ENCODE data around the gene PPM1M. TPM values are rescaled to one million over a fixed set of nuclear protein-coding genes. Genes with fewer than 3 reads are reported as not detected.

The PPM1M gene
- polyA plus RNA-seq, 4 donors = 1.8 to 9.3 (median 8.3) TPM

DNA sequence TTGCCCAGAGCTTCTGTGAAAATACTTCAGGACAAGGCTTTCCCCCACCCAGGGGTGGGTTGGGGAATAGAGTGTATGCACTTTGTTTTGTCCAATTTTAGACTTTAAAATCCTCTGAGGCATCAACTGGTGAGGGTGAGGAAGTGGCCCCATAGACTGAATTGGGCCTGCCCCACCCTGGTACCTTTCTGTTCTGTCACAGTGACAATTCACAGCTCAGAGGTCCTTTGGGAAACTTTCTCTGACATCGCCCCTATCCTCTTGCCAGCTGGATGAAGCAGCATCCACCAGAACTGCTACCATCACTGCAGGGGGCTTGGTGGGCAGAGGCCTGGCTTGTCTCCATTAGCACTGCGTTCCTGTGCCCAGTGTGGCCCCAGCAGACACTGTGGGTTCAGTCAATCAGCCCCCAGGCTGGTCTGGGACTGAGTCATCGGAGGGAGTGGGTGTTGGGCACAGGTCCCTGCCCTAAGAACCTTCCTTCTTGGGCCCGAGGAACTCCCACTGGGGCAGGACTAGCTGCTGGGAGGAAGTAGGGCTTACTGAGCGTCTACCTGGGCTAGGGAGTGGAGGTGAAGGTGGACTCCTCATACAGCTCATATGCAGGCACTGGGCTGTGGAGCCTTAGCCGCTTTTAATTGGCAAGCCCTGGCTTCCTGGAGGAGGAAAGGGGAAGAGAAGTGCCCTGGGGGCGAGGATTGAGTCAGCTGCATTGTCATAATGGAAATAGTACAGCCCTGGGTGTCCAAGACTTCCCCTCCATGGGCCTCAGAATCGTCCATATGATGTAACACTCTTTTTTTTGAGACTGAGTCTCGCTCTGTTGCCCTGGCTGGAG, 1.5 kb upstream of the PPM1M start:
- Histone ChIP-seq H3K27me3 (ENCODE audit: control insufficient read depth in 3 of 3, insufficient read depth in 3 of 3, low read length in 3 of 3) (peaks cover 0 to 14% (median 0%) of the 10 kb centered on the region in 3 donors), H3K4me3 (ENCODE audit: low read depth in 1 of 3, low read length in 3 of 3) (no peak overlapping the region), H3K4me1 (ENCODE audit: control insufficient read depth in 3 of 3, insufficient read depth in 2 of 3, low read depth in 1 of 3, low read length in 2 of 3) (peaks cover 0 to 17% (median 0%) of the 10 kb centered on the region in 3 donors), H3K27ac (ENCODE audit: low read depth in 1 of 3, low read length in 2 of 3) (peak overlapping the region in 2 of 3 donors; percentile 15 to 91), H3K9me3 (ENCODE audit: control insufficient read depth in 2 of 2, insufficient read depth in 1 of 2, low read depth in 1 of 2, low read length in 1 of 2) (peaks cover 0 to 4% of the 10 kb centered on the region in 2 donors), H3K36me3 (ENCODE audit: control insufficient read depth in 3 of 3, insufficient read depth in 2 of 3, low read depth in 1 of 3, low read length in 3 of 3) (peaks cover 0 to 19% (median 0%) of the 10 kb centered on the region in 3 donors)
- WGBS, 3 donors = 69 to 73% (median 70%) methylated on average over 9 of the region's 9 CpGs
- DNase-seq (no peak), FAIRE-seq (no peak)

DNA sequence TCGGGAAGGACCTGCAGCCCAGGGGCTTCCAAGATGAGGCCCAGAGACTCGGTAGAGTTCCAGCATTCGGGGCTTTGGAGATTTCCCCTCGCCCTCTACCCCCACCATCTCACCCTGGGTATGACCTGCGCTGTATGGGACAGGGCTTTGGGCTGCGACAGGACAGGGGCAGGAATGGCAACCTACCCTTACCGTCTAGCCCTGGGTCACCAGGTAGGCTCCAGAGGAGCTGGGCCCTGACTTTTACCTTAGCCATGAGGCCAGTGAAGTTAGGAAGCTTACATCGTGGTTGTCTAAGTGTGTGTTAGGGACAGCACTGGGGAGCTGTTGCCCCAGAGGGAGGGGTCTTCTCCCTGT, 683 bp downstream of the PPM1M start:
- H3K4me1 ChIP-seq (ENCODE audit: control insufficient read depth in 3 of 3, insufficient read depth in 2 of 3, low read depth in 1 of 3, low read length in 2 of 3) = peaks cover 0 to 7% (median 0%) of the 10 kb centered on the region in 3 donors
- no peak for DNase-seq
- peaks cover 0 to 14% (median 0%) of the 10 kb centered on the region in 3 donors for H3K27me3 ChIP-seq (ENCODE audit: control insufficient read depth in 3 of 3, insufficient read depth in 3 of 3, low read length in 3 of 3)
- peak overlapping the region in 2 of 3 donors; percentile 72 to 91 for H3K27ac ChIP-seq (ENCODE audit: low read depth in 1 of 3, low read length in 2 of 3)
- H3K36me3 ChIP-seq (ENCODE audit: control insufficient read depth in 3 of 3, insufficient read depth in 2 of 3, low read depth in 1 of 3, low read length in 3 of 3) = peaks cover 0 to 39% (median 1%) of the 10 kb centered on the region in 3 donors
- 39 to 49% (median 39%) methylated on average over 8 of the region's 8 CpGs for WGBS, 3 donors
- no peak for FAIRE-seq
- peaks cover 0 to 4% of the 10 kb centered on the region in 2 donors for H3K9me3 ChIP-seq (ENCODE audit: control insufficient read depth in 2 of 2, insufficient read depth in 1 of 2, low read depth in 1 of 2, low read length in 1 of 2)
- H3K4me3 ChIP-seq (ENCODE audit: low read depth in 1 of 3, low read length in 3 of 3) = peak overlapping the region in 2 of 3 donors; percentile 49 to 58

DNA sequence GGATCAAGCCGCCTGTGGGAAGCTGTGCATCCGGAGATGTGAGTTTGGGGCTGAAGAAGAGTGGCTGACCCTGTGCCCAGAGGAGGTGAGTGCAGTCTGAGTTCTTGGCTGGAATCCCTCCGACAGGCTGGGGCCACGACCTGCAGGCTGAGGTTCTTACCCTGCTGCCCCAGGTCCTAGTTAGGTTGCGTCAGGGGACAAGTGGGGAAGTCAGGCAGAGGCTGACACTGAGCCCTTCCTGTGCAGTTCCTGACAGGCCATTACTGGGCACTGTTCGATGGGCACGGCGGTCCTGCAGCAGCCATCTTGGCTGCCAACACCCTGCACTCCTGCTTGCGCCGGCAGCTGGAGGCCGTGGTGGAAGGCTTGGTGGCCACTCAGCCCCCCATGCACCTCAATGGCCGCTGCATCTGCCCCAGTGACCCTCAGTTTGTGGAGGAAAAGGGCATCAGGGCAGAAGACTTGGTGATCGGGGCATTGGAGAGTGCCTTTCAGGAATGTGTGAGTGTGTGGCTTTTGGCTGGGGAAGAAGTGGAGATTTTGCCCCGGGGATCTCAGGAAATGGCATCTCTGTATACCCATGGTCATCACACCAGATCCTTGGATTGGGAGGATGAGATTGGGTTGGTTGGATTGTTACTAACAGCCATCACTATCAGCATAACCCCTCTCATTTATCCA, 1.3 kb downstream of the PPM1M start:
- Histone ChIP-seq H3K36me3 (ENCODE audit: control insufficient read depth in 3 of 3, insufficient read depth in 2 of 3, low read depth in 1 of 3, low read length in 3 of 3) (peaks cover 0 to 44% (median 3%) of the 10 kb centered on the region in 3 donors), H3K9me3 (ENCODE audit: control insufficient read depth in 2 of 2, insufficient read depth in 1 of 2, low read depth in 1 of 2, low read length in 1 of 2) (peaks cover 0 to 4% of the 10 kb centered on the region in 2 donors), H3K4me1 (ENCODE audit: control insufficient read depth in 3 of 3, insufficient read depth in 2 of 3, low read depth in 1 of 3, low read length in 2 of 3) (peaks cover 0 to 7% (median 0%) of the 10 kb centered on the region in 3 donors), H3K27me3 (ENCODE audit: control insufficient read depth in 3 of 3, insufficient read depth in 3 of 3, low read length in 3 of 3) (peaks cover 0 to 14% (median 0%) of the 10 kb centered on the region in 3 donors), H3K27ac (ENCODE audit: low read depth in 1 of 3, low read length in 2 of 3) (peak overlapping the region in 2 of 3 donors; percentile 18 to 72), H3K4me3 (ENCODE audit: low read depth in 1 of 3, low read length in 3 of 3) (no peak overlapping the region)
- no peak for FAIRE-seq
- no peak for DNase-seq
- 77 to 85% (median 83%) methylated on average over 14 of the region's 14 CpGs for WGBS, 3 donors

- DNase-seq = no peak
- Histone ChIP-seq H3K36me3 (ENCODE audit: control insufficient read depth in 3 of 3, insufficient read depth in 2 of 3, low read depth in 1 of 3, low read length in 3 of 3) (peaks cover 0 to 49% (median 3%) of the 10 kb centered on the region in 3 donors), H3K4me3 (ENCODE audit: low read depth in 1 of 3, low read length in 3 of 3) (no peak overlapping the region), H3K4me1 (ENCODE audit: control insufficient read depth in 3 of 3, insufficient read depth in 2 of 3, low read depth in 1 of 3, low read length in 2 of 3) (peaks cover 0 to 7% (median 0%) of the 10 kb centered on the region in 3 donors), H3K27ac (ENCODE audit: low read depth in 1 of 3, low read length in 2 of 3) (no peak overlapping the region), H3K9me3 (ENCODE audit: control insufficient read depth in 2 of 2, insufficient read depth in 1 of 2, low read depth in 1 of 2, low read length in 1 of 2) (peaks cover 0 to 4% of the 10 kb centered on the region in 2 donors), H3K27me3 (ENCODE audit: control insufficient read depth in 3 of 3, insufficient read depth in 3 of 3, low read length in 3 of 3) (peaks cover 0 to 14% (median 0%) of the 10 kb centered on the region in 3 donors)
- WGBS, 3 donors = 91 to 95% (median 92%) methylated on average over 7 of the region's 7 CpGs
- FAIRE-seq = no peak
These were observed 2.0 kb downstream of the PPM1M start for GRCh38 chr3:52247409-52248164.

GRCh38 chr3:52248165-52248541, 2.6 kb downstream of the PPM1M start:
- WGBS, 3 donors = 92 to 94% (median 94%) methylated on average over 10 of the region's 10 CpGs
- H3K27me3 ChIP-seq (ENCODE audit: control insufficient read depth in 3 of 3, insufficient read depth in 3 of 3, low read length in 3 of 3) = peaks cover 0 to 14% (median 0%) of the 10 kb centered on the region in 3 donors
- peaks cover 0 to 7% (median 0%) of the 10 kb centered on the region in 3 donors for H3K4me1 ChIP-seq (ENCODE audit: control insufficient read depth in 3 of 3, insufficient read depth in 2 of 3, low read depth in 1 of 3, low read length in 2 of 3)
- H3K36me3 ChIP-seq (ENCODE audit: control insufficient read depth in 3 of 3, insufficient read depth in 2 of 3, low read depth in 1 of 3, low read length in 3 of 3) = peaks cover 0 to 54% (median 3%) of the 10 kb centered on the region in 3 donors
- FAIRE-seq (no peak), DNase-seq (no peak)
- H3K9me3 ChIP-seq (ENCODE audit: control insufficient read depth in 2 of 2, insufficient read depth in 1 of 2, low read depth in 1 of 2, low read length in 1 of 2) = peaks cover 0 to 4% of the 10 kb centered on the region in 2 donors
- H3K27ac ChIP-seq (ENCODE audit: low read depth in 1 of 3, low read length in 2 of 3) = no peak overlapping the region
- H3K4me3 ChIP-seq (ENCODE audit: low read depth in 1 of 3, low read length in 3 of 3) = no peak overlapping the region

- Histone ChIP-seq H3K27me3 (ENCODE audit: control insufficient read depth in 3 of 3, insufficient read depth in 3 of 3, low read length in 3 of 3) (peaks cover 0 to 11% (median 0%) of the 10 kb centered on the region in 3 donors), H3K36me3 (ENCODE audit: control insufficient read depth in 3 of 3, insufficient read depth in 2 of 3, low read depth in 1 of 3, low read length in 3 of 3) (peaks cover 3 to 62% (median 6%) of the 10 kb centered on the region in 3 donors), H3K27ac (ENCODE audit: low read depth in 1 of 3, low read length in 2 of 3) (no peak overlapping the region), H3K4me3 (ENCODE audit: low read depth in 1 of 3, low read length in 3 of 3) (no peak overlapping the region), H3K9me3 (ENCODE audit: control insufficient read depth in 2 of 2, insufficient read depth in 1 of 2, low read depth in 1 of 2, low read length in 1 of 2) (no peaks in the 10 kb centered on the region), H3K4me1 (ENCODE audit: control insufficient read depth in 3 of 3, insufficient read depth in 2 of 3, low read depth in 1 of 3, low read length in 2 of 3) (peaks cover 0 to 7% (median 0%) of the 10 kb centered on the region in 3 donors)
- WGBS, 3 donors = 64 to 70% (median 70%) methylated on average over 10 of the region's 10 CpGs
- FAIRE-seq (no peak), DNase-seq (no peak)
These were observed 3.4 kb downstream of the PPM1M start for GRCh38 chr3:52248816-52249547.

DNA sequence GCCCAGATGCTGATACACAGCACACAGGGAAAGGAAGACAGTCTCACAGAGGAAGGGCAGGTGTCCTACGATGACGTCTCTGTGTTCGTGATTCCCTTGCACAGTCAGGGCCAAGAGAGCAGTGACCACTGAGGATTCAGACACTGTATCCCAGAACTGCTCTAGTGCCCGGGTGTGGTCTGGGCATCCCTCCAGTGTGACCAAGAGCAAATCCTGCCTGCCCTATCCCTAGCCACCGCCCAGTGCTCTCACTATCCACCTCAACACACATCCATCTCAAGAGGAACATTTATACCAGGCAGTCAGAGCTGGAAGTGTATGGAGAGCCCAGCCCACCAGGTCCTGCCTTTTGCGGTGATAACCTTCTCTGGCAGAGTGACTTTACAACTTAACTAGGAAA, 4.1 kb downstream of the PPM1M start:
- DNase-seq = no peak

More for the DNA sequence above, 4.1 kb downstream of the PPM1M start:
- no peak for FAIRE-seq
- Histone ChIP-seq H3K4me1 (ENCODE audit: control insufficient read depth in 3 of 3, insufficient read depth in 2 of 3, low read depth in 1 of 3, low read length in 2 of 3) (peaks cover 0 to 7% (median 0%) of the 10 kb centered on the region in 3 donors), H3K27ac (ENCODE audit: low read depth in 1 of 3, low read length in 2 of 3) (no peak overlapping the region), H3K4me3 (ENCODE audit: low read depth in 1 of 3, low read length in 3 of 3) (no peak overlapping the region), H3K36me3 (ENCODE audit: control insufficient read depth in 3 of 3, insufficient read depth in 2 of 3, low read depth in 1 of 3, low read length in 3 of 3) (peaks cover 3 to 68% (median 7%) of the 10 kb centered on the region in 3 donors), H3K27me3 (ENCODE audit: control insufficient read depth in 3 of 3, insufficient read depth in 3 of 3, low read length in 3 of 3) (peaks cover 0 to 10% (median 0%) of the 10 kb centered on the region in 3 donors), H3K9me3 (ENCODE audit: control insufficient read depth in 2 of 2, insufficient read depth in 1 of 2, low read depth in 1 of 2, low read length in 1 of 2) (no peaks in the 10 kb centered on the region)
- WGBS, 3 donors = 75 to 87% (median 82%) methylated on average over 6 of the region's 6 CpGs
